HG03575 (cell line): ENCODE results near the gene PDCD4.
A peak's percentile ranks its signal among the peaks of the same experiment; 100 is the strongest.

ENCODE experiments used
- ATAC-seq: cut with Tn5 transposase; IDR thresholded peaks from one replicate; pipeline ENCODE4 v1.9.1; 2021; ENCODE audit not compliant: unreplicated experiment, insufficient number of reproducible peaks, low FRiP score; ENCODE audit errors: extremely low read depth

The PDCD4 gene

GRCh38 chr10:110871298-110872084 is at the start of gene PDCD4:
PDCD4 (plus strand) TSS chr10:110871928; CDS start chr10:110876028, 4,100 bp downstream.
- peak; percentile 30 for ATAC-seq

GRCh38 chr10:110822035-110822711 is 49.6 kb upstream of the PDCD4 start:
- ATAC-seq, result no peak

GRCh38 chr10:110822712-110823311 is 48.9 kb upstream of the PDCD4 start:
- no peak for ATAC-seq

GRCh38 chr10:110824152-110824441 is 47.6 kb upstream of the PDCD4 start:
- no peak for ATAC-seq

- ATAC-seq, result no peak
Measured at GRCh38 chr10:110824660-110825059, 47.1 kb upstream of the PDCD4 start.

- ATAC-seq, result no peak
Measured at GRCh38 chr10:110825508-110825907, 46.2 kb upstream of the PDCD4 start.

- no peak for ATAC-seq
Measured at GRCh38 chr10:110827410-110827809, 44.3 kb upstream of the PDCD4 start.

GRCh38 chr10:110827875-110828274 is 43.9 kb upstream of the PDCD4 start:
- ATAC-seq, result no peak

- ATAC-seq, result no peak
Measured at GRCh38 chr10:110828525-110828924, 43.2 kb upstream of the PDCD4 start.

- ATAC-seq, result no peak
Measured at GRCh38 chr10:110829721-110830410, 41.9 kb upstream of the PDCD4 start.

GRCh38 chr10:110833234-110833940 is 38.3 kb upstream of the PDCD4 start:
- ATAC-seq, result no peak

GRCh38 chr10:110833941-110834628 is 37.6 kb upstream of the PDCD4 start:
- no peak for ATAC-seq

- ATAC-seq, result no peak
Measured at GRCh38 chr10:110834629-110835301, 37.0 kb upstream of the PDCD4 start.

- no peak for ATAC-seq
Measured at GRCh38 chr10:110835841-110836240, 35.9 kb upstream of the PDCD4 start.

GRCh38 chr10:110836706-110837105 is 35.0 kb upstream of the PDCD4 start:
- ATAC-seq, result no peak

GRCh38 chr10:110837418-110838171 is 34.1 kb upstream of the PDCD4 start:
- no peak for ATAC-seq

- no peak for ATAC-seq
Measured at GRCh38 chr10:110840225-110840922, 31.4 kb upstream of the PDCD4 start.
